H9 (cell line): Measurements from ENCODE around the gene ZAP70. TPM values are rescaled to one million over a fixed set of nuclear protein-coding genes. Genes with fewer than 3 reads are reported as not detected.

Experiments
- DNase-seq: peaks from one replicate; pipeline ENCODE4 v3.0.0-alpha.2; 2017
- H2AFZ ChIP-seq: one replicate; pipeline ENCODE4 v1.6.1; 2013; ENCODE audit warnings: mild to moderate bottlenecking, low read length, control low read depth, moderate library complexity
- H2AK5ac ChIP-seq: 2 replicates; pipeline ENCODE4 v1.6.1; 2013; ENCODE audit warnings: low read length, control low read depth, mixed read lengths; ENCODE audit not compliant: insufficient read length
- H2BK120ac ChIP-seq: one replicate; pipeline ENCODE4 v1.6.1; 2013; ENCODE audit warnings: low read depth, mild to moderate bottlenecking, low read length, control low read depth, inconsistent platforms; ENCODE audit not compliant: poor library complexity, severe bottlenecking
- H2BK12ac ChIP-seq: 2 replicates; pipeline ENCODE4 v1.6.1; 2013; ENCODE audit warnings: low read length, control low read depth, mixed read lengths, low read depth; ENCODE audit not compliant: insufficient read length
- H2BK15ac ChIP-seq: 2 replicates; pipeline ENCODE4 v1.6.1; 2013; ENCODE audit warnings: low read depth, low read length, control low read depth
- H2BK20ac ChIP-seq: one replicate; pipeline ENCODE4 v1.6.1; 2013; ENCODE audit warnings: low read depth, mild to moderate bottlenecking, low read length, control low read depth, inconsistent platforms; ENCODE audit not compliant: poor library complexity, severe bottlenecking
- H2BK5ac ChIP-seq: 2 replicates; pipeline ENCODE4 v1.6.1; 2013; ENCODE audit warnings: low read length, control low read depth, mixed read lengths; ENCODE audit not compliant: insufficient read length
- H3K14ac ChIP-seq: 2 replicates; pipeline ENCODE4 v1.6.1; 2013; ENCODE audit warnings: low read length, control low read depth; ENCODE audit not compliant: insufficient read depth
- H3K18ac ChIP-seq: 2 replicates; pipeline ENCODE4 v1.6.1; 2013; ENCODE audit warnings: low read depth, mild to moderate bottlenecking, mixed read lengths, low read length, control low read depth; ENCODE audit not compliant: insufficient read length
- H3K23ac ChIP-seq: 2 replicates; pipeline ENCODE4 v1.6.1; 2013; ENCODE audit warnings: low read length, control low read depth, mixed read lengths, low read depth; ENCODE audit not compliant: insufficient read length
- H3K23me2 ChIP-seq: 2 replicates; pipeline ENCODE4 v1.6.1; 2013; ENCODE audit warnings: low read depth, mild to moderate bottlenecking, mixed read lengths, low read length, control low read depth; ENCODE audit not compliant: insufficient read length, poor library complexity, severe bottlenecking
- H3K27ac ChIP-seq: 2 replicates; pipeline ENCODE4 v1.5.1; 2013; ENCODE audit warnings: low read length, control low read depth, mixed read lengths, low read depth; ENCODE audit not compliant: insufficient read length
- H3K27me3 ChIP-seq: 2 replicates; pipeline ENCODE4 v1.6.1; 2013; ENCODE audit warnings: low read length, control low read depth, inconsistent platforms; ENCODE audit not compliant: insufficient read depth
- H3K4ac ChIP-seq: 2 replicates; pipeline ENCODE4 v1.6.1; 2013; ENCODE audit warnings: low read depth, mild to moderate bottlenecking, control low read depth, inconsistent platforms, low read length, moderate library complexity
- H3K4me1 ChIP-seq: 2 replicates; pipeline ENCODE4 v1.6.1; 2013; ENCODE audit warnings: low read length, control low read depth, inconsistent platforms; ENCODE audit not compliant: insufficient read depth
- H3K4me2 ChIP-seq: 2 replicates; pipeline ENCODE4 v1.6.1; 2013; ENCODE audit warnings: low read length, control low read depth, mixed read lengths; ENCODE audit not compliant: insufficient read length, insufficient read depth
- H3K56ac ChIP-seq: 2 replicates; pipeline ENCODE4 v1.6.1; 2013; ENCODE audit warnings: low read depth, mild to moderate bottlenecking, mixed read lengths, low read length, control low read depth; ENCODE audit not compliant: insufficient read length
- H3K79me1 ChIP-seq: 2 replicates; pipeline ENCODE4 v1.6.1; 2013; ENCODE audit warnings: low read depth, mild to moderate bottlenecking, moderate library complexity, low read length, control low read depth, inconsistent platforms; ENCODE audit not compliant: insufficient read depth, poor library complexity, severe bottlenecking
- H3K79me2 ChIP-seq: 2 replicates; pipeline ENCODE4 v1.6.1; 2013; ENCODE audit warnings: low read length, control low read depth, inconsistent platforms; ENCODE audit not compliant: insufficient read depth
- H3K9ac ChIP-seq: 2 replicates; pipeline ENCODE4 v1.6.1; 2013; ENCODE audit warnings: low read length, control low read depth, mixed read lengths; ENCODE audit not compliant: insufficient read length; ENCODE audit errors: extremely low read depth
- H3K9me3 ChIP-seq: one replicate; pipeline ENCODE4 v1.6.1; 2013; ENCODE audit warnings: low read depth, low read length, inconsistent platforms; ENCODE audit not compliant: control insufficient read depth
- H3T11ph ChIP-seq: one replicate; pipeline ENCODE4 v1.6.1; 2013; ENCODE audit warnings: mild to moderate bottlenecking, low read length, control low read depth, inconsistent platforms
- H4K20me1 ChIP-seq: one replicate; pipeline ENCODE4 v1.6.1; 2013; ENCODE audit not compliant: control insufficient read depth, insufficient read length, insufficient read depth
- H4K5ac ChIP-seq: 2 replicates; pipeline ENCODE4 v1.6.1; 2013; ENCODE audit warnings: low read depth, mild to moderate bottlenecking, mixed read lengths, low read length, control low read depth; ENCODE audit not compliant: insufficient read length
- H4K8ac ChIP-seq: replicated peaks from 2 replicates; pipeline ENCODE4 v1.6.1; 2013; ENCODE audit warnings: low read length, control low read depth, mixed read lengths, low read depth; ENCODE audit not compliant: insufficient read length
- H4K91ac ChIP-seq: 2 replicates; pipeline ENCODE4 v1.6.1; 2013; ENCODE audit warnings: low read depth, mild to moderate bottlenecking, moderate library complexity, mixed read lengths, low read length, control low read depth; ENCODE audit not compliant: insufficient read length
- H3K27ac Mint-ChIP-seq, 3 experiments: 2 replicates in 2 of 3; 3 replicates in 1 of 3; pipeline ENCODE4 v1.8.0; 2020 to 2021; ENCODE audit warnings: mixed read lengths in 3 of 3, mild to moderate bottlenecking in 1 of 3, moderate library complexity in 1 of 3
- H3K27me3 Mint-ChIP-seq: 2 replicates; pipeline ENCODE4 v1.8.0; 2021; ENCODE audit warnings: low read depth, mild to moderate bottlenecking, moderate library complexity, mixed read lengths
- H3K36me3 Mint-ChIP-seq, 3 experiments: 2 replicates in 2 of 3; 3 replicates in 1 of 3; pipeline ENCODE4 v1.8.0; 2020 to 2021; ENCODE audit warnings: low read depth in 3 of 3, mixed read lengths in 3 of 3; ENCODE audit not compliant: insufficient read depth in 1 of 3
- H3K4me1 Mint-ChIP-seq, 2 experiments: 2 replicates each; pipeline ENCODE4 v1.8.0; 2020; ENCODE audit warnings: mixed read lengths in 2 of 2
- H3K4me3 Mint-ChIP-seq, 2 experiments: 2 replicates in 1 of 2; 3 replicates in 1 of 2; pipeline ENCODE4 v1.8.0; 2020 to 2021; ENCODE audit warnings: mild to moderate bottlenecking in 2 of 2, mixed read lengths in 2 of 2, moderate library complexity in 1 of 2
- H3K9me3 Mint-ChIP-seq, 2 experiments: 2 replicates in 1 of 2; 3 replicates in 1 of 2; pipeline ENCODE4 v1.8.0; 2020; ENCODE audit warnings: mild to moderate bottlenecking in 2 of 2, mixed read lengths in 2 of 2, moderate library complexity in 1 of 2
- CTCF ChIP-seq: fragments of 200-600 bp; sonication (generic); conservative IDR thresholded peaks from 3 replicates; pipeline ENCODE4 v1.8.0; 2021; ENCODE audit warnings: antibody characterized with exemption, mild to moderate bottlenecking
- WGBS: extraction: QIAGEN DNeasy Blood & Tissue Kit; methylation state at CpG from one replicate; pipeline ENCODE4 v1.1.7; 2013; ENCODE audit warnings: missing lambda C conversion rate, low lambda C conversion rate, mixed read lengths; ENCODE audit not compliant: insufficient read length; ENCODE audit errors: extremely low coverage; 5-methylcytosine and 5-hydroxymethylcytosine counted together
- total RNA-seq: library from RNA; stranded (reverse); gene quantifications from 2 replicates; pipeline ENCODE4 v1.2.1, GENCODE V29; 2021

The ZAP70 gene
- total RNA-seq, 1 experiment from 2014 or later, result 0.24 TPM

GRCh38 chr2:97747285-97747684 lies 33.9 kb downstream of the ZAP70 start:
- H4K8ac ChIP-seq, result no peak overlapping the region
- TF ChIP-seq CTCF, result no peak

More at GRCh38 chr2:97747285-97747684, 33.9 kb downstream of the ZAP70 start:
- Histone ChIP-seq H2AK5ac (no peak overlapping the region), H4K5ac (no peak overlapping the region), H3K23ac (no peak overlapping the region), H2BK12ac (no peak overlapping the region), H3K27ac (no peak overlapping the region), H3K9ac (no peak overlapping the region), H2BK5ac (no peak overlapping the region), H3K18ac (no peak overlapping the region), H3K4me2 (no peak overlapping the region), H4K20me1 (no peaks in the 10 kb centered on the region), H2AFZ (no peak overlapping the region), H3K4ac (no peak overlapping the region), H2BK15ac (no peak overlapping the region), H3K4me1 (0 out of 2 replicates have a peak, but pooled peaks cover 2% of the 10 kb centered on the region), H3K79me2 (no peaks in the 10 kb centered on the region), H3K14ac (no peak overlapping the region), H2BK120ac (no peak overlapping the region), H3K23me2 (no peaks in the 10 kb centered on the region), H3K56ac (no peak overlapping the region), H2BK20ac (no peak overlapping the region), H3K79me1 (no peaks in the 10 kb centered on the region), H3K9me3 (no peaks in the 10 kb centered on the region), H3T11ph (no peak overlapping the region), H4K91ac (no peak overlapping the region), H3K27me3 (no peaks in the 10 kb centered on the region)
- Mint-ChIP-seq H3K27me3 (no peaks in the 10 kb centered on the region), H3K4me1 (peaks cover 29 to 31% of the 10 kb centered on the region in 2 experiments), H3K27ac (no peak overlapping the region), H3K36me3 (peaks cover 0 to 10% (median 8%) of the 10 kb centered on the region in 3 experiments; a peak in 3 of 7 replicates), H3K9me3 (no peaks in the 10 kb centered on the region), H3K4me3 (no peak overlapping the region)
- WGBS, result no CpG with 5 or more reads among the region's 3 CpGs
- DNase-seq, result no peak
